Fibroblast of skin of left quadriceps (primary cell): ENCODE measurements around the gene BTG2.

Experiments
- DNase-seq, 2 experiments: peaks; one replicate each; pipeline ENCODE4 v3.0.0-alpha.2; 2013; ENCODE audit warnings: low read depth in 2 of 2

Gene BTG2

GRCh38 chr1:203276408-203276807 lies 28.9 kb upstream of the BTG2 start:
- DNase-seq: no peak

- DNase-seq: no peak
Observed at GRCh38 chr1:203276916-203277545, 28.3 kb upstream of the BTG2 start.

GRCh38 chr1:203278082-203278884 lies 27.0 kb upstream of the BTG2 start:
- DNase-seq: peak; percentile 43

- no peak for DNase-seq
Observed at GRCh38 chr1:203278885-203279406, 26.4 kb upstream of the BTG2 start.

GRCh38 chr1:203280061-203280460 lies 25.3 kb upstream of the BTG2 start:
- DNase-seq: no peak

- no peak for DNase-seq
Observed at GRCh38 chr1:203281033-203281432, 24.3 kb upstream of the BTG2 start.

- DNase-seq: no peak
Observed at GRCh38 chr1:203281851-203282661, 23.3 kb upstream of the BTG2 start.

- DNase-seq: no peak
Observed at GRCh38 chr1:203282720-203283542, 22.4 kb upstream of the BTG2 start.

- DNase-seq: no peak
Observed at GRCh38 chr1:203283597-203283996, 21.7 kb upstream of the BTG2 start.

GRCh38 chr1:203284411-203285123 lies 20.8 kb upstream of the BTG2 start:
- DNase-seq: no peak

- no peak for DNase-seq
Observed at GRCh38 chr1:203286161-203286984, 18.9 kb upstream of the BTG2 start.

GRCh38 chr1:203287109-203287893 lies 18.0 kb upstream of the BTG2 start:
- no peak for DNase-seq

- no peak for DNase-seq
Observed at GRCh38 chr1:203287898-203288297, 17.4 kb upstream of the BTG2 start.

- DNase-seq: no peak
Observed at GRCh38 chr1:203288400-203288799, 16.9 kb upstream of the BTG2 start.

GRCh38 chr1:203289281-203289981 lies 15.9 kb upstream of the BTG2 start:
- DNase-seq: no peak

- no peak for DNase-seq
Observed at GRCh38 chr1:203289982-203290260, 15.4 kb upstream of the BTG2 start.

GRCh38 chr1:203290261-203291089 lies 14.8 kb upstream of the BTG2 start:
- DNase-seq: no peak
